ENCODE measurements around the gene P2RX3. TPM values are rescaled to one million over a fixed set of nuclear protein-coding genes. Genes with fewer than 3 reads are reported as not detected.

Gene P2RX3
- total RNA-seq, 1 experiment from 2014 or later: 0.15 TPM

DNA sequence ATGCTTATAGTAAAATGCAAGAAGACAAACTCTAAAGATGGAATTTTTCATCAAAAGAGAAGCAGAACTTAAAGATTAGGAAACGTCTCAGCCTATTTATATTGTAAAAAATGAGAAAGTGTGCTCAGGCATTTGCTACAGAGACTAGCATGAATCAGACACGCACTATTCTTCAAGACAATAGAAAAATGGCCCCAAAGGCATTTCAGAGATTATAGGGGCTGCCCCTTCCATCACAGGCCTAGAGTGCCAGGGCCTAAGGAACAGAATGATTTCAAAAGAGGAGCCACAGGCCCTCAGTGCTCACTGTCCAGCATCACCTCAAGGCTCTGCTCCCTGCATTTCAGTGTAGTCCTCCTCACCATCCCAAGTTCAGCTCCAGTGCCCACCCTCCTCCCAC is 40.9 kb upstream of the P2RX3 start:
- H3K23ac ChIP-seq (ENCODE audit: insufficient read length, low read depth, low read length): no peak overlapping the region
- H3K27ac ChIP-seq (ENCODE audit: insufficient read length, low read depth, low read length): no peak overlapping the region
- TF ChIP-seq, protein P1, sequence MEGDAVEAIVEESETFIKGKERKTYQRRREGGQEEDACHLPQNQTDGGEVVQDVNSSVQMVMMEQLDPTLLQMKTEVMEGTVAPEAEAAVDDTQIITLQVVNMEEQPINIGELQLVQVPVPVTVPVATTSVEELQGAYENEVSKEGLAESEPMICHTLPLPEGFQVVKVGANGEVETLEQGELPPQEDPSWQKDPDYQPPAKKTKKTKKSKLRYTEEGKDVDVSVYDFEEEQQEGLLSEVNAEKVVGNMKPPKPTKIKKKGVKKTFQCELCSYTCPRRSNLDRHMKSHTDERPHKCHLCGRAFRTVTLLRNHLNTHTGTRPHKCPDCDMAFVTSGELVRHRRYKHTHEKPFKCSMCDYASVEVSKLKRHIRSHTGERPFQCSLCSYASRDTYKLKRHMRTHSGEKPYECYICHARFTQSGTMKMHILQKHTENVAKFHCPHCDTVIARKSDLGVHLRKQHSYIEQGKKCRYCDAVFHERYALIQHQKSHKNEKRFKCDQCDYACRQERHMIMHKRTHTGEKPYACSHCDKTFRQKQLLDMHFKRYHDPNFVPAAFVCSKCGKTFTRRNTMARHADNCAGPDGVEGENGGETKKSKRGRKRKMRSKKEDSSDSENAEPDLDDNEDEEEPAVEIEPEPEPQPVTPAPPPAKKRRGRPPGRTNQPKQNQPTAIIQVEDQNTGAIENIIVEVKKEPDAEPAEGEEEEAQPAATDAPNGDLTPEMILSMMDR (conservative IDR thresholded peaks at IDR 0.05): no peak
- no peak overlapping the region for H2BK20ac ChIP-seq (ENCODE audit: low read depth, low read length, poor library complexity, severe bottlenecking)
- H3K4ac ChIP-seq (ENCODE audit: low read depth, low read length): no peak overlapping the region
- no peak for DNase-seq
- H2BK15ac ChIP-seq (ENCODE audit: low read depth, low read length): no peak overlapping the region
- Mint-ChIP-seq H3K27me3 (ENCODE audit: low read depth) (no peaks in the 10 kb centered on the region), H3K9me3 (peaks cover 10 to 17% of the 10 kb centered on the region in 2 experiments), H3K4me3 (no peak overlapping the region), H3K4me1 (peaks cover 18% of the 10 kb centered on the region in 2 experiments), H3K27ac (no peak overlapping the region), H3K36me3 (ENCODE audit: insufficient read depth in 1 of 3, low read depth in 3 of 3) (peaks cover 54 to 59% (median 57%) of the 10 kb centered on the region in 3 experiments)
- H3K9ac ChIP-seq (ENCODE audit: extremely low read depth, insufficient read length, low read length): no peak overlapping the region
- no peak overlapping the region for H2BK120ac ChIP-seq (ENCODE audit: low read depth, low read length, poor library complexity, severe bottlenecking)
- no peak overlapping the region for H3K56ac ChIP-seq (ENCODE audit: insufficient read length, low read depth, low read length)
- H2AK5ac ChIP-seq (ENCODE audit: insufficient read length, low read length): no peak overlapping the region
- H2BK5ac ChIP-seq (ENCODE audit: insufficient read length, low read length): no peak overlapping the region
- no CpG with 5 or more reads among the region's 2 CpGs for WGBS (ENCODE audit: extremely low coverage, insufficient read length, low lambda C conversion rate)
- H3K18ac ChIP-seq (ENCODE audit: insufficient read length, low read depth, low read length): no peak overlapping the region
- no peak overlapping the region for H3K14ac ChIP-seq (ENCODE audit: insufficient read depth, low read length)
- H3T11ph ChIP-seq (ENCODE audit: low read length): no peak overlapping the region
- H4K8ac ChIP-seq (replicated peaks; ENCODE audit: insufficient read length, low read depth, low read length): no peak overlapping the region
- no peaks in the 10 kb centered on the region for H3K23me2 ChIP-seq (ENCODE audit: insufficient read length, low read depth, low read length, poor library complexity, severe bottlenecking)
- H3K79me2 ChIP-seq (ENCODE audit: insufficient read depth, low read length): no peaks in the 10 kb centered on the region
- no peaks in the 10 kb centered on the region; the same call in 1 of the 2 replicates for H3K4me1 ChIP-seq (ENCODE audit: insufficient read depth, low read length)
- no peak overlapping the region for H4K5ac ChIP-seq (ENCODE audit: insufficient read length, low read depth, low read length)
- no peak overlapping the region for H3K4me2 ChIP-seq (ENCODE audit: insufficient read depth, insufficient read length, low read length)
- no peaks in the 10 kb centered on the region for H3K27me3 ChIP-seq (ENCODE audit: insufficient read depth, low read length)
- H2AFZ ChIP-seq (ENCODE audit: low read length): no peak overlapping the region
- H2BK12ac ChIP-seq (ENCODE audit: insufficient read length, low read depth, low read length): no peak overlapping the region
- H4K91ac ChIP-seq (ENCODE audit: insufficient read length, low read depth, low read length): no peak overlapping the region
- no peaks in the 10 kb centered on the region for H3K79me1 ChIP-seq (ENCODE audit: insufficient read depth, low read depth, low read length, poor library complexity, severe bottlenecking)
- no peaks in the 10 kb centered on the region for H3K9me3 ChIP-seq (ENCODE audit: control insufficient read depth, low read depth, low read length)
- no peaks in the 10 kb centered on the region for H4K20me1 ChIP-seq (ENCODE audit: control insufficient read depth, insufficient read depth, insufficient read length)

Measured in H9 (cell line).